Right atrium auricular region (tissue), 2 donors: ENCODE measurements around the gene STX16. TPM values are rescaled to one million over a fixed set of nuclear protein-coding genes. Genes with fewer than 3 reads are reported as not detected.

ENCODE experiments used
- DNase-seq: peaks from one replicate; pipeline ENCODE4 v3.0.0-alpha.2; 2019; ENCODE audit warnings: low spot score
- H3K27ac ChIP-seq, 2 donors: fragments of 200-600 bp; sonication (generic); 1 replicate in 1 of 2; 2 replicates in 1 of 2; pipeline ENCODE4 v1.5.1; 2016 to 2019
- H3K27me3 ChIP-seq, 2 donors: fragments of 200-600 bp; sonication (generic); one replicate each; pipeline versions ENCODE4 v1.5.1 to v1.6.0; 2017 to 2019
- H3K36me3 ChIP-seq: fragments of 200-600 bp; sonication (generic); one replicate; pipeline ENCODE4 v1.5.1; 2016
- H3K4me1 ChIP-seq, 2 donors: fragments of 200-600 bp; sonication (generic); one replicate each; pipeline versions ENCODE4 v1.5.1 to v1.6.0; 2017 to 2019
- H3K4me3 ChIP-seq, 2 donors: fragments of 200-600 bp; sonication (generic); 1 replicate in 1 of 2; 2 replicates in 1 of 2; pipeline ENCODE4 v1.5.1; 2017 to 2019; ENCODE audit warnings: mild to moderate bottlenecking in 1 of 2, moderate library complexity in 1 of 2
- H3K9me3 ChIP-seq, 2 donors: fragments of 200-600 bp; sonication (generic); one replicate each; pipeline ENCODE4 v1.5.1; 2019
- total RNA-seq, 2 donors: library from RNA; depleted of rRNA; stranded (reverse); fragments of >200 nt; gene quantifications; one replicate each; pipeline ENCODE4 v1.1.0, GENCODE V29; 2016
- TF ChIP-seq, protein P1 (sequence below), 2 donors: fragments of 200-600 bp; sonication (generic); IDR thresholded peaks; one replicate each; pipeline ENCODE4 v1.5.1; 2019; ENCODE audit warnings: antibody characterized with exemption in 2 of 2

Gene STX16
- total RNA-seq, 2 donors from 2014 or later, result 20.9 to 26.1 TPM

DNA sequence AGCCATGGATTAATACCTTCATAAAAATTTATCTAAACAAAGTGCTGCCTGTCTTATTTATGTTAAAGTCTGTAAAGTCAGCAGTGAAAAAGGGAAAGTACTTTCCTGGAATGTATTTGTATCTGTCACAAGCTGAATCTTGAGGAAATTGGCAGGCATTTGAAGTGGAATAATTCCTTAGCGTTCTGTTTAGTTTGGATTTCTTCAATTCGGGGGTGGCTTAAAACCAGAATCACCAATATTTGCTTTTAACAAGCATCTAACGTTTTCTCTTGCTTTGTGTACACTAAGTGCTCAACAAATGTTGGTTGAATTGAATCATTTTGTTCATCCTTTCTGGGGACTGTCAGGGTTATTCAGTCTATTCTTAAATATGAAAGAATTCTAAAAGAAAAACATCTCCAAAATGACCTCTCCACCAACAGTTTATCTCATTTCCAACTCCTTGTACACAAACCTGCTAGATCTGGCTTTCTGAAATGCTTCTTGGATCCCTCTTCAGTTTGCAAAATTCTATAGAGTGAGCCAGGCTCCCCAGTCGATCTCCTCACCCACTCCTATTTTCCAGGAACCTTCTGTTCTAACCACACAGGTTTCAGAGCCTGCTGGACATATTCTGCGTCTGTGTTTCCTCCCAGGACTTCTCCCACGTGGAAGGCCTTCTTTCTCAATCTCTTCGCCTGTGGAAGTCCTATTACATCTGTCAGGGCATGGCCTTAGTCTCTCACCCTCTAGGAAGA, 39.5 kb downstream of the STX16 start:
- Histone ChIP-seq H3K27ac (peak overlapping the region; percentile 83 to 91), H3K9me3 (no peaks in the 10 kb centered on the region), H3K27me3 (no peaks in the 10 kb centered on the region), H3K36me3 (peaks cover under 1% of the 10 kb centered on the region), H3K4me1 (peaks cover 0 to 31% of the 10 kb centered on the region in 2 donors), H3K4me3 (no peak overlapping the region)
- TF ChIP-seq, protein P1, sequence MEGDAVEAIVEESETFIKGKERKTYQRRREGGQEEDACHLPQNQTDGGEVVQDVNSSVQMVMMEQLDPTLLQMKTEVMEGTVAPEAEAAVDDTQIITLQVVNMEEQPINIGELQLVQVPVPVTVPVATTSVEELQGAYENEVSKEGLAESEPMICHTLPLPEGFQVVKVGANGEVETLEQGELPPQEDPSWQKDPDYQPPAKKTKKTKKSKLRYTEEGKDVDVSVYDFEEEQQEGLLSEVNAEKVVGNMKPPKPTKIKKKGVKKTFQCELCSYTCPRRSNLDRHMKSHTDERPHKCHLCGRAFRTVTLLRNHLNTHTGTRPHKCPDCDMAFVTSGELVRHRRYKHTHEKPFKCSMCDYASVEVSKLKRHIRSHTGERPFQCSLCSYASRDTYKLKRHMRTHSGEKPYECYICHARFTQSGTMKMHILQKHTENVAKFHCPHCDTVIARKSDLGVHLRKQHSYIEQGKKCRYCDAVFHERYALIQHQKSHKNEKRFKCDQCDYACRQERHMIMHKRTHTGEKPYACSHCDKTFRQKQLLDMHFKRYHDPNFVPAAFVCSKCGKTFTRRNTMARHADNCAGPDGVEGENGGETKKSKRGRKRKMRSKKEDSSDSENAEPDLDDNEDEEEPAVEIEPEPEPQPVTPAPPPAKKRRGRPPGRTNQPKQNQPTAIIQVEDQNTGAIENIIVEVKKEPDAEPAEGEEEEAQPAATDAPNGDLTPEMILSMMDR (IDR thresholded peaks at IDR 0.05), result no peak
- peak; percentile 68 for DNase-seq

DNA sequence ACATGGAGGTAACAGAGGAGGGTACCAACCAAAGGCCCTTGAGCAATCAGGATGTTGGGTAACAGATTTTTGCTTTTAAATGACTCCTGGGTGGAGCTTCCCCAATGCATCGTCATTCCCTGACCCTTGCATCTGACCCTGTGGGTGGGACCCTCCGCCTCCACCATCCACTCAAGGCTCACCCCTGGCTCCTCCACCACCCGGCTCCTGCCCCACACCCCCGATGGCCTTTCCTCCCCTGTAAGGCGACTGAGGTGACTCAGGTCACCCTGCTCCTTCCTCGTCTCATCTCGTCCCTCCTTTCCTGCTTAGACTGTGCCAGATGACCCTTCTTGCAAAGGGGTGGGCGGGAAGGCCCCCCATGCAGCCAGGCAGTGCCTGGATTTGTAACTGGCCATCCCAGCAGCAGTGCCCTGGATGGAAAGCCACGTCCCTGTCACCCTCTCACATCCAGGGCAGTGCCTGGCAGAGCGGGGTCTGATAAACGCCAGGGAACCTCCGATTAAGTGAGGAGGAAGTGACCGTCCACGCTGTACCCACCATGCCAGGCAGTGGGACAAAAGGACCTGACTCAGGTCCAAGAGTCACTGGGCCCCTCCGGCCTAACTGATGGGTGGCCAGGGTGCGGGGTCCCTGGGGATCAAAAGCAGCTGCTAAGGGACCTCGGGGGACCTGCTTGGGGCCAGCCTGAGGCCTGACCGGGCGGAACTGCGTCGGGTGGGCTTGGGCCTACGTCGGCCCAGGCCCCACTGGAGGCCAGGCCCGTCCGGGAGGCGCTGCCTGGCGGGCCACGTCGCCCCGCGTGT, 40.9 kb downstream of the STX16 start:
- peak overlapping the region in 1 of 2 donors; percentile 27 for H3K4me3 ChIP-seq
- peak overlapping the region; percentile 83 to 91 for H3K27ac ChIP-seq
- H3K4me1 ChIP-seq, result peaks cover 0 to 31% of the 10 kb centered on the region in 2 donors
- TF ChIP-seq, protein P1 (IDR thresholded peaks at IDR 0.05), result no peak
- peaks cover 15% of the 10 kb centered on the region for H3K36me3 ChIP-seq
- DNase-seq, result peak; percentile 87
- H3K27me3 ChIP-seq, result no peaks in the 10 kb centered on the region
- no peaks in the 10 kb centered on the region for H3K9me3 ChIP-seq

DNA sequence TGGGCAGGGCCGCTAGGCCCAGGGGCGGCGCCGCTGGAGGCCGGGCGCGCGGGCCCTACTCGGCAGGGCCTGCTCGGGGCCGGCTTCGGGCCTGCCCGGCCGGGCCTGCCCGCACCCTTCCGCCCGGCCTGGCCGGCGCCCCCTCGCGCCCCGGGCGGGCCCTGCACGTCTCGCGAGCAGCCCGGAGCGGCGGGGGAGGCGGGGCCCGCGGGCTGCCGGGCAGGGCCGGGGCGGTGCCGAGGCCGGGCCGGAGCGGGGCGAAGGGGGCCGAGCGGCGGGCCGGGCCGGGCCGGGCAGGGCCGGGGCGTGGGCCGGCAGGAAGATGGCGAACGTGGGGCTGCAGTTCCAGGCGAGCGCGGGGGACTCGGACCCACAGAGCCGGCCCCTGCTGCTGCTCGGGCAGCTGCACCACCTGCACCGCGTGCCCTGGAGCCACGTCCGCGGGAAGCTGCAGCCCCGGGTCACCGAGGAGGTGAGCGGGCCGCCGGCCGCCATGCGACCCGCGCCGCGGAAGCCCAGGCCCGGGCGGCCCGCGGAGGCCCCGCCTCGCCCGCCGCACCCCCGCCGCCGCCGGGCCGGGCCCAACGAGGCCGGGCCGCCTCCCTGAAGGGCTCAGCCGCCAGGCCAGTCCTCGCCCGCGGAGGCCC, 41.6 kb downstream of the STX16 start, which contains the start of gene NPEPL1:
TSS of gene NPEPL1 (plus strand) at position 222 of the 647 bp plus-strand sequence. CDS start at position 323, 101 bp downstream.
- peaks cover 17% of the 10 kb centered on the region for H3K36me3 ChIP-seq
- H3K9me3 ChIP-seq, result no peaks in the 10 kb centered on the region
- no peaks in the 10 kb centered on the region for H3K27me3 ChIP-seq
- peak within 1 kb of the TSS; percentile 56 to 59 for H3K4me3 ChIP-seq
- DNase-seq, result peak; percentile 58
- peaks cover 0 to 31% of the 10 kb centered on the region in 2 donors for H3K4me1 ChIP-seq
- TF ChIP-seq, protein P1 (IDR thresholded peaks at IDR 0.05), result no peak
- peak within 1 kb of the TSS; percentile 83 to 91 for H3K27ac ChIP-seq

- peak; percentile 58 for DNase-seq
- H3K27me3 ChIP-seq, result no peaks in the 10 kb centered on the region
- H3K4me3 ChIP-seq, result peak overlapping the region; percentile 56 to 59
- H3K27ac ChIP-seq, result peak overlapping the region; percentile 62 to 72
- H3K4me1 ChIP-seq, result peaks cover 0 to 31% of the 10 kb centered on the region in 2 donors
- TF ChIP-seq, protein P1 (IDR thresholded peaks at IDR 0.05), result no peak
- H3K9me3 ChIP-seq, result no peaks in the 10 kb centered on the region
- peaks cover 17% of the 10 kb centered on the region for H3K36me3 ChIP-seq
These were observed 42.3 kb downstream of the STX16 start for GRCh38 chr20:58693226-58694006.
